ENCODE data around the gene SPATA46.

- TF ChIP-seq CTCF (IDR thresholded peaks at IDR 0.05; ENCODE audit: low read depth, low read length, poor library complexity, severe bottlenecking): no peak
- no peak for TF ChIP-seq EZH2phosphoT487 (IDR thresholded peaks at IDR 0.05; ENCODE audit: borderline replicate concordance, low read length)
Observed at GRCh38 chr1:162327144-162327787, 49.4 kb downstream of the SPATA46 start.
